ENCODE measurements around the gene ALOX5.
A peak's percentile ranks its signal among the peaks of the same experiment; 100 is the strongest.

Gene ALOX5

DNA sequence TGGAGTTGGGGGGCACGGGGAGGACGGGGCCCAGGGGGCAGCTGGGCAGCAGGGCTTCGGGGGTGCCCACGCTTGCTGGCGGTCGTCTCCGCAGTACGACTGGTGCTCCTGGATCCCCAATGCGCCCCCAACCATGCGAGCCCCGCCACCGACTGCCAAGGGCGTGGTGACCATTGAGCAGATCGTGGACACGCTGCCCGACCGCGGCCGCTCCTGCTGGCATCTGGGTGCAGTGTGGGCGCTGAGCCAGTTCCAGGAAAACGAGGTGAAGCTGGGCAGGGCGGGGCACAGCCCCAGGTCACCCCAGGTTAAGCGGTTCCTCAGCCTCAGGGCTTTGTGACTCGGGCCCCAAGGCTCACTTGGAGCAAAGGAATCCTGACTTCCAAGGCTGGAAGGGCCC is 70.0 kb downstream of the ALOX5 start:
- DNase-seq, result no peak

- no peak for DNase-seq
Observed at GRCh38 chr10:45444976-45445898, 71.2 kb downstream of the ALOX5 start.

GRCh38 chr10:45446858-45447257 is 72.8 kb downstream of the ALOX5 start:
- DNase-seq, result no peak

DNA sequence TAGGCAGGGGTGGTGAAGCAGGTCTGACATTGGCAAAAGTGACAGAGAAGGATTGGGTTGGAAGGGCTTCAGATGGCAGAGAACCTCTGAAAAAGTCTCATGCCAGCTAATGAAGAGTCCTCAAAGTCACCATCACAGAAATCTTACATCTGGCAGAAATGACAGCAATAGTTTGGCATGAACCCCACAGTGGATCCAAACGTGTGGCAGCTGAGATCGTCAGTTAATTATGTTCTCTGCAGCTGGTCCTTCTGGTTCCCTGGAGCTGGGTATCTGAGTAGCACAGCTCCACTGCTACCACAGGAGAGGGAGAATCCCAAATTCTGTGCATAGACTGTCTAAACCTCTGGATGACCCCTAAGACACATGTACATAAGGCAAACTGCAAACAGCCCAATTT is 73.4 kb downstream of the ALOX5 start:
- DNase-seq, result no peak

- DNase-seq, result no peak
Observed at GRCh38 chr10:45450866-45451265, 76.8 kb downstream of the ALOX5 start.

DNA sequence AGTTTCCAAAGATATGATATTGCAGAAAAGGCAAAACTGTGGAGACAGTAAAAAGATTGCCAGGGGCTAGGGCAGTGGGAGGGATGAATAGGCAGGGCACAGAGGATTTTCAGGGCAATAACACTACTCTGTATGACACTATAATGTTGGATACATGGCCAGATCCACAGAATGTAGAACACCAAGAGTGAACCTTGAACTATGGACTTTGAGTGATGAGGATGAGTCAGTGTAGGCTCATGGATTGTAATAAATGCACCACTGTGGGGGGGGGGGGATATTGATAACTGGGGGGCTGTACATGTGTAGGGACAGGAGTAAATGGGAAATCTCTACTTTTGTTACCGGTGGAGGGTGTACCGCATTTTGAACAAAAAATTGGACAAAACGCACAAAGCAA is 77.4 kb downstream of the ALOX5 start:
- DNase-seq, result no peak

- DNase-seq, result no peak
Observed at GRCh38 chr10:45452268-45452667, 78.3 kb downstream of the ALOX5 start.

GRCh38 chr10:45452743-45453452 is 78.9 kb downstream of the ALOX5 start:
- DNase-seq, result no peak

DNA sequence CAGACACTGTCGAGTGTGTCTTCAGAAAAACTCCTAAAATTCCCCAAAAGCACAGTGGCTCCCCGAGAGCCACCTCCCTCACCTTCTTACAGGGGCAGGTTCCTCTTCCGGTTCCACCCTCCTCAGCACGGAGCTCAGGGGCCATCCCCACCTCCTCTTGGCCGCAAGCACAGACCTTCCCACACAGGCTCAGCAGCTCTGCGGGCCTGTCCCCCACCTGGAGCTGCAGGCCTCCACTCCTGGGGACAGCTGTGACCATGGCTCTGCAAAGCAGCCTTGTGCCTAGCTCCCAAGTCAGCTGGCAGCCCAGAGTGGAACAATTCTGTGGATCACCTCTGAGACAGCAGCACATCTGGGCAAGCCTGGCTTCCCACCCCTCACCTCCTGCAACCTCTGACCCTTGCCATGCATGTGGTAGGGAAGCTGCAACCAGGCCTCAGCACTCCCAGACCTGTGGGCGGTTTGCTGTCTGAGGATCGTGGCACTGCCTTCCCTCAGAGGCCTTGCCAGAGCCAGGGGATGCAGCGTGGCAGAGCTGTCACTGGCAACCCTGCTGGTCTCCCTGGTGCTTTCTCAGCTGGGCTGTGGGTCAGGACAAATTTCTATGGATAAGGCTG is 79.7 kb downstream of the ALOX5 start:
- no peak for DNase-seq

DNA sequence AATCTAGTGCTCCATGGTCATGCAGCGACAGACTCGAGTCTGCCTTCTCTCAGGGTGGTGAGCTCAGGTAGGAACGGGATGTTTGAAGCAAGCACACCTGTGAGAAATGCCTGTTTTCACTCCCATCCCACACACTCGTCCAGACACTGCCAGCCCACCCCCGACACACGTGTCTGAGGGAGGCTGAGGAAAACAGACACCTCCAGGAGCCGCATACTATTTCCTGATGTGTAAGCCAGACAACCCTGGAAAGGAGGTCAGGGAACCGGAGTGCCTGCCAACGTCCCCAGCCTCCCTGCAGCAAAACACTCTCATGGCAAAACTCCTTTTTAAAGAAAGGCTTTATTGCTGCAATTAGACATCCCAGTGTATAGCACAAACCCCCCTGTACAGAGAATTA is 80.2 kb downstream of the ALOX5 start:
- DNase-seq, result no peak

DNA sequence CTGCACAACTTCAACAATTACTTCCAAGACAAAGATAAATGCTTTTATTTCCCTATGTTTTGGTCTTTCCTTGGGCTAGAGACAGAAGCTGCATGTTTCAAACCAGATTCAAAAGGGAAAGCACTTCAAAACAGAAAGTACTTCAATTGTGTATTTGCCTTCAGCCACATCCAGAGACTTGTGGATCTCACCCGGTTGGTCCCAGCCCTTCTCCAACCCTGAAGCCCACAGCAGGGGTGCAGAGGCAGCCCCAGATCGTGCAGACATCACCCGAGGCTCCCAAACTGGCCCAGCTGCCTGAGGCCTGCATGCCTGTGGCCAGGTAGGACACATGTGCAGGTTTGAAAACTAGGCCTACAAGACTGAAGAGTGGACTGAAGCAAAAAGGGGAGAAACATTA is 80.8 kb downstream of the ALOX5 start:
- no peak for DNase-seq

GRCh38 chr10:45456233-45456632 is 82.2 kb downstream of the ALOX5 start:
- DNase-seq, result no peak

- DNase-seq, result no peak
Observed at GRCh38 chr10:45456822-45457221, 82.8 kb downstream of the ALOX5 start.

DNA sequence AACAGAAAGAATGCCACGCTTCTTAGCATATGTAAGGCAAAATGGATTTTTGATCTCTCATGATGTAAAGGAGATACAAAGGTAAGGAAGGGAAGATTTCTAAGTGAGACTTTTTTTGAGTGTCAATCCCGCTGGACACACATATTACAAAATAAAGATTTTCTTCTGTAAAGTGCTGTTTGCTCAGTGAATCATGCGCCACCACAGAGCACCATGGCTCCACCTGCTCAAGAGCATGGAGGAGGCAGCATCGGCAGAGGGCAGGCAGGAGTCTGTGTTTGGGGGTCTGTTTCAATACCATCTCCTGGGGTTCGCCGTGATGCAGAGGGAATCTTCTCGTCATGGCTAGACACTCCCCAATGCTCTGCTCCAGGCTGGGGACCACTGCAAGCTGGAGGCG is 83.5 kb downstream of the ALOX5 start:
- no peak for DNase-seq

GRCh38 chr10:45460235-45460878 is 86.3 kb downstream of the ALOX5 start:
- DNase-seq, result no peak

DNA sequence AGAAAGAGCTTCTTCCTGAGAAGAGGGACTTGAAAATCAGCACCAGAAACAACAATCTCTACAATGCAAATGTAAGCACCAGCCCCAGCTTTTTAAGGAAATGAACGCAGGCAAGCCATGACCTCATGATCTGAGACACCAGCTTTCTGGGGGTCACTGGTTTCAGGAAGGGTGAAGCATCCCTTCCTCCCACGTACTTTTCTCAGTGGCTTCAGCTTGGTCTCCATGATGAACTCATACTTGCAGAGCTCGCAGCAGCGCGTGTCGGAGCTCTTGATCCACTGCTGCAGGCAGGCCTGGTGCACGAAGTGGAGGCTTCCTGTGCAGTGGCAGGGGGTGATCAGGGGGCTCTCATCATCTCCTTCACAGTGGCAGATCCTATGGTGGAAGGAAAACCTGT is 87.0 kb downstream of the ALOX5 start:
- DNase-seq, result no peak

DNA sequence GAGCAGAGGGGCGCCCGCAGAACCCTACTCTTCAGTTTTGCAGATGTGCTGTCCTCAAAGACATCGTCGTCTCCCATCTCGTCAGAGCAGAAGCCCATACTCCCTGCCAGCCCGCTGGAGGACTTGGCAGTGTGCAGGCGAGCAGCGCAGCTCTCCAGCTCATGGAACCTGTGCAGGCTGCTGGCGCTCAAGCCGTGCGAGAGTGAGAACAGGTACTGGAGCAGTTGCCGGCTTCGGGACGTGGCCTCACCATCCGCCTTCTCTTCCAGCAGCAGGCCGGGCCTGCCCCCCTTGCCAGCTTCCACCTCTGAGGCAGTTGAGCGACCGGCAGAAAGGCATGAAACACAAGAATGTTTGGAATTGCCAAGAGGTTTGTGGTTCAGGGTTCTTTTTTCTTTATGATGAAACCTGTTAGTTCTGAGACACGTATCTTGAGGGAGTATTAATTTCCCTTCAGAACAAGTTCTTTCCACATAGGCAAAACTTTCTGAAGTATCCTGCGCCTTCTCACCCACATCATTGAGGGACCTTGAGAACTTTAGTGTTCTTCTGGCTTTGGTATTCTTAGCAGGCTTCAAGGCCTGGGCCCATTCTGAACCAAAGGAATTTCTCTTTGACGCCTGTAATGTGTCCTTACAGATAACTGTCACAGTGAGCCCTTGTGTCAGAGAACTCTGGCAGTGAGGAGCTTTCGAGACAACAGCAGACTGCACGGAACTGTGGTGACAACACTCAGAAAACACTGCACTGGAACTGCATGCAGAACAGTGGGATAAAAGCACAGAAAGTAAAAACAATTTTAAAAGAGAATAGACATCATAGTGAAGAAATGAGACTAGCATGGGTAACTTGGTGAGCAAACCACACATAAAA is 89.5 kb downstream of the ALOX5 start:
- no peak for DNase-seq

DNA sequence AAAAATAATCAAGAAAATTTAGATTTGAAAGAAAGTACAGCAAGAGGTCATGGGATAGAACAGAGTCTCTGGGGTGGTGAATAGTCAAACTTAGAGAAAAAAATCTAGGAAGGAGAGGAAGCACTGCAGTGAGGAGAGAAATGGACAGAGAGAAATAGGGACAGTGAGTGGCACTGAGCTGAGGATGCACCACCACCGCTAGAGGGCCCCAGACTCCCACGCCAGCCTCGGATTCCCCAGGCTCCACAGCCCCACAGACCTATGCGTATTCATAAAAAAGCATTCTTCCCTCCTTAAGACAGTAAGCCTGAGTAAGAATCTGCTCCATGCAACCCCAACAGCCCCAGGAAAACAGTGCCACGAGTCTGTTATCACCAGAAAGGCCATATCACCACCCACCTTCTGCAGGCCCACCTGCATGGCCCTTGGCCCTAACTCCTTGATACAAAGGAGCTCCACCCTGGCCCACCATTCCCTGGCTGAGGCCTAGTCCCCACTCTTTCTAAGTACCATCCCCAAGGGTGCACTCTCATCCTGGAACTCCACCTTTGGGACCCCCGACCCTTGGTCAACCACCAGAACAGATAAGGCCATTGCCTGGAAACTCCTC is 91.0 kb downstream of the ALOX5 start:
- peak; percentile 77 for DNase-seq

GRCh38 chr10:45466784-45467183 is 92.8 kb downstream of the ALOX5 start:
- no peak for DNase-seq

GRCh38 chr10:45468079-45468478 is 94.1 kb downstream of the ALOX5 start:
- no peak for DNase-seq

DNA sequence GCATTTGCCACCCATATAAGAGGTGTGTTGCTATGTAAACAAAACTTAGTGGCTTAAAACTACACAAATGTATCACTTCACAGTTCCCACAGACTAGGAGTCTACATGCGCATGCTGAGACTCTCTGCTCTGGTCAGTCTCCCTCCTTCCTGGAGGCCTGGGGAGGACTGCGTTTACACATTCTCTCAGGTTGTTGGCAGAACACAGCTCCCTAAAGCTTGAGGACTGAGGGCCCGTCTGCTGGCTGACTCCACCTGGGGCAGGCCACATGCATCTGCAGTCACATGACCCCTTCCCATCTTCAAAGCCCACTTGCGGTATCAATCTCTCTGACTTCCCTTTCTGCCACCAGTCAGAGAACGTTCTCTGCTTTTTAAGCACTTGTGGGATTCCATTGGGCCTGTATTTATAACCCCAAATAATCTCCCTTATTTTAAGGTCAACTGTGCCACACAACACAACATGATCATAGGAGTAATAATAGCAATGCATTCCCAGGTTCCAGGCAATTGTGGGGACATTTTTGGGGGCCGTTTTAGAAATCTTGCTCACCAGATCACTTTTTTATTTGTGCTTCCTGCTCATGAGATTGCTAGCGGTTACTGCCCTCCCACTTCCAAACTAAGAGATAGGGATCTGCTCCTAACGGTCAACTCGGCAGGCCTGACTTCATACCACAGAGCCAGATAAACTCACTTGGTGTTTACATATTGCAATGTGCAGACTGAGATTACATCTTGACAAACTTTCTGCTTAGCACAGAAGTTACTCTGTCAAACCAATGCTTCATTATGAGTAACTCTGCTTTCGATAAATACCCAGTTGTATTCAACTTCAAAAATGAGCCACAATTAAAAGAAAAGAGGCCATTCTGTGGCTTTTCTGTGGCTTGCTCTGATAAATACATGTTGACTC is 96.3 kb downstream of the ALOX5 start:
- DNase-seq, result no peak
